ENCODE measurements around the gene ADAMTS12.

GRCh38 chr5:33713136-33713765 lies 178.5 kb downstream of the ADAMTS12 start:
- TF ChIP-seq CTCF (IDR thresholded peaks at IDR 0.05): no peak
- no peak for TF ChIP-seq EP300 (IDR thresholded peaks at IDR 0.05)
- no peak for TF ChIP-seq POLR2A (IDR thresholded peaks at IDR 0.05; ENCODE audit: low read depth)
- TF ChIP-seq POLR2AphosphoS5 (IDR thresholded peaks at IDR 0.05): no peak
